Measurements from ENCODE around the gene TACC2. TPM values are rescaled to one million over a fixed set of nuclear protein-coding genes. Genes with fewer than 3 reads are reported as not detected.

Gene TACC2
- total RNA-seq, 1 experiment from 2014 or later: 3.0 TPM

- DNase-seq (ENCODE audit: low read depth, low spot score): peak; percentile 5
- in situ Hi-C loops (cut with HindIII; ENCODE audit: low pct_unique_long_range_greater_than_20kb, low sequenced_read_pairs): no loop called here
These were observed 314.5 kb downstream of the TACC2 start for GRCh38 chr10:122303271-122304053.

Small RNAs within 50 kb of the gene (small RNA-seq; reads per million reads assigned to genes)
- 0 reads per million in 2 experiments for gene RF02219

Other genes starting within 250 kb of the TACC2 start
- 33.9 and 34.3 TPM in 2 replicates for gene ATE1, start 61.1 kb upstream of the TACC2 start, total RNA-seq (2014; rRNA removed; shearing (Covaris generic))
- gene NSMCE4A, start 13.9 kb upstream of the TACC2 start, total RNA-seq (2014; rRNA removed; shearing (Covaris generic)): 36.0 and 38.9 TPM in 2 replicates

Data from SK-MEL-5 (cell line).